Skeletal muscle tissue (tissue), 4 donors: ENCODE data around the gene HSPA13. TPM values are rescaled to one million over a fixed set of nuclear protein-coding genes. Genes with fewer than 3 reads are reported as not detected.
"Not testable (repeated sequence)": the region's sequence is repeated elsewhere in the genome, so short reads cannot be mapped to it uniquely, and the experiment has no call there.

ENCODE experiments used
- H3K27ac ChIP-seq: one replicate; pipeline ENCODE4 v1.7.0; 2013; ENCODE audit warnings: mild to moderate bottlenecking, low read depth, low read length, inconsistent platforms
- H3K27me3 ChIP-seq, 3 donors: one replicate each; pipeline ENCODE4 v1.7.0; 2013; ENCODE audit warnings: low read length in 3 of 3; ENCODE audit not compliant: control insufficient read depth in 3 of 3, insufficient read depth in 3 of 3
- H3K36me3 ChIP-seq, 3 donors: one replicate each; pipeline ENCODE4 v1.7.0; 2013; ENCODE audit warnings: low read length in 3 of 3; ENCODE audit not compliant: control insufficient read depth in 3 of 3, insufficient read depth in 3 of 3
- H3K4me1 ChIP-seq, 3 donors: one replicate each; pipeline ENCODE4 v1.7.0; 2013; ENCODE audit warnings: low read length in 3 of 3, mild to moderate bottlenecking in 3 of 3; ENCODE audit not compliant: control insufficient read depth in 3 of 3, insufficient read depth in 3 of 3
- H3K4me3 ChIP-seq, 3 donors: one replicate each; pipeline ENCODE4 v1.7.0; 2013; ENCODE audit warnings: low read length in 3 of 3
- H3K9ac ChIP-seq, 3 donors: one replicate each; pipeline ENCODE4 v1.7.0; 2013; ENCODE audit warnings: low read length in 3 of 3, mild to moderate bottlenecking in 3 of 3, moderate library complexity in 2 of 3, low read depth in 1 of 3
- H3K9me3 ChIP-seq, 3 donors: one replicate each; pipeline ENCODE4 v1.7.0; 2013; ENCODE audit warnings: low read length in 3 of 3; ENCODE audit not compliant: control insufficient read depth in 3 of 3
- total RNA-seq: library from RNA; depleted of rRNA; stranded (reverse); fragments of >200 nt; gene quantifications from one replicate; pipeline ENCODE4 v1.2.3, GENCODE V29; 2014
- donor health status: Osteomylitis.

HSPA13 gene
- total RNA-seq, 1 donor from 2014 or later = 26.6 TPM

- H3K4me3 ChIP-seq, H3K9ac ChIP-seq, H3K36me3 ChIP-seq, H3K4me1 ChIP-seq, H3K27me3 ChIP-seq, H3K27ac ChIP-seq, H3K9me3 ChIP-seq: not testable (repeated sequence)
Measured at GRCh38 chr21:14327346-14327745, 55.6 kb downstream of the HSPA13 start.

- H3K4me3 ChIP-seq = no peak overlapping the region
- H3K9ac ChIP-seq = no peak overlapping the region
- H3K27ac ChIP-seq = no peak overlapping the region
- H3K9me3 ChIP-seq = no peaks in the 10 kb centered on the region
- H3K27me3 ChIP-seq = no peaks in the 10 kb centered on the region
- H3K36me3 ChIP-seq = no peaks in the 10 kb centered on the region
- H3K4me1 ChIP-seq = no peaks in the 10 kb centered on the region
Measured at GRCh38 chr21:14325595-14325994, 57.4 kb downstream of the HSPA13 start.

Other genes with a start within 250 kb of the HSPA13 start
- gene LIPI, start 172.2 kb downstream of the HSPA13 start, total RNA-seq = not detected
- not detected for gene RBM11, start 167.0 kb downstream of the HSPA13 start, total RNA-seq
- gene SAMSN1, start 163.2 kb upstream of the HSPA13 start, total RNA-seq = 3.1 TPM